D721Med (cell line): ENCODE data around the gene CFAP57.
A peak's percentile ranks its signal among the peaks of the same experiment; 100 is the strongest.

Experiments used
- DNase-seq: peaks from one replicate; pipeline ENCODE4 v3.0.0; 2011; ENCODE audit warnings: low spot score; ENCODE audit not compliant: insufficient read length
- FAIRE-seq: peaks from 2 replicates; lab custom pipeline; 2011; peaks lifted over from hg19 to GRCh38; lab: Jason Lieb, UNC
- CTCF ChIP-seq: IDR thresholded peaks from 2 replicates; pipeline ENCODE4 v1.5.1; 2012; ENCODE audit warnings: mild to moderate bottlenecking, control low read depth; ENCODE audit not compliant: insufficient read depth; ENCODE audit errors: missing control alignments

CFAP57 gene

GRCh38 chr1:43171876-43172526 is at the start of gene CFAP57, which contains the start of gene EBNA1BP2:
Gene CFAP57, plus strand, starts transcription at chr1:43172330. Its CDS starts 424 bp downstream, at chr1:43172754.
Gene EBNA1BP2, minus strand, starts transcription at chr1:43172290. Its CDS starts 172 bp downstream, at chr1:43172118.
- no peak for TF ChIP-seq CTCF
- no peak for FAIRE-seq
- peak; percentile 86 for DNase-seq

- DNase-seq (no peak), FAIRE-seq (no peak)
- TF ChIP-seq CTCF: no peak
These were observed 49.1 kb upstream of the CFAP57 start for GRCh38 chr1:43123031-43123430.

- DNase-seq: no peak
- no peak for FAIRE-seq
- no peak for TF ChIP-seq CTCF
These were observed 43.3 kb upstream of the CFAP57 start for GRCh38 chr1:43128816-43129215.

- TF ChIP-seq CTCF: no peak
- DNase-seq: no peak
- FAIRE-seq: no peak
These were observed 42.7 kb upstream of the CFAP57 start for GRCh38 chr1:43129426-43129825.

- DNase-seq (no peak), FAIRE-seq (no peak)
These were observed 38.1 kb upstream of the CFAP57 start for GRCh38 chr1:43134068-43134467.

GRCh38 chr1:43134640-43135039 is 37.5 kb upstream of the CFAP57 start:
- DNase-seq (no peak), FAIRE-seq (no peak)
- TF ChIP-seq CTCF: no peak

More at GRCh38 chr1:43134068-43134467, 38.1 kb upstream of the CFAP57 start:
- TF ChIP-seq CTCF: no peak
